Heart right ventricle (tissue), 16 donors: ENCODE results near the gene CDK19. TPM values are rescaled to one million over a fixed set of nuclear protein-coding genes. Genes with fewer than 3 reads are reported as not detected.

Source experiments
- ATAC-seq, 8 donors: fragments of 200-7000 bp; cut with Tn5 transposase; one replicate each; pipeline ENCODE4 v1.9.1; 2020; ENCODE audit warnings: mild to moderate bottlenecking in 8 of 8, moderate library complexity in 8 of 8, moderate number of reproducible peaks in 1 of 8
- DNase-seq, 2 donors: peaks; one replicate each; pipeline ENCODE4 v3.0.0-alpha.2; 2020
- H3K27ac ChIP-seq, 10 donors: fragments of 200-600 bp; sonication (generic) in 2 of 10; one replicate each; pipeline versions ENCODE4 v1.5.0 to v1.8.0; 2020 to 2022; ENCODE audit warnings: mild to moderate bottlenecking in 3 of 10
- H3K27me3 ChIP-seq, 7 donors: fragments of 200-600 bp; one replicate each; pipeline ENCODE4 v1.8.0; 2021 to 2022; ENCODE audit warnings: mild to moderate bottlenecking in 2 of 7
- H3K36me3 ChIP-seq, 9 donors: fragments of 200-600 bp; sonication (generic) in 1 of 9; one replicate each; pipeline versions ENCODE4 v1.5.0 to v1.8.0; 2020 to 2022; ENCODE audit warnings: mild to moderate bottlenecking in 2 of 9
- H3K4me1 ChIP-seq, 9 donors: fragments of 200-600 bp; sonication (generic) in 1 of 9; one replicate each; pipeline versions ENCODE4 v1.5.0 to v1.8.0; 2020 to 2022; ENCODE audit warnings: mild to moderate bottlenecking in 4 of 9
- H3K4me3 ChIP-seq, 10 donors: fragments of 200-600 bp; sonication (generic) in 2 of 10; one replicate each; pipeline versions ENCODE4 v1.5.0 to v1.8.0; 2020 to 2022; ENCODE audit warnings: mild to moderate bottlenecking in 7 of 10, moderate library complexity in 2 of 10
- H3K9me3 ChIP-seq, 11 donors: fragments of 200-600 bp in 10 of 11; sonication (generic) in 2 of 11; one replicate each; pipeline versions ENCODE4 v1.5.0 to v1.8.0; 2013 to 2022; ENCODE audit warnings: mild to moderate bottlenecking in 2 of 11, control low read depth in 1 of 11, moderate library complexity in 1 of 11
- CTCF ChIP-seq, 9 donors: fragments of 200-600 bp; sonication (generic) in 2 of 9; IDR thresholded peaks; one replicate each; pipeline versions ENCODE4 v1.5.0 to v1.8.0; 2021 to 2022; ENCODE audit warnings: antibody characterized with exemption in 9 of 9, mild to moderate bottlenecking in 5 of 9, moderate library complexity in 1 of 9
- WGBS, 2 donors: extraction: QIAGEN DNeasy Blood & Tissue Kit; methylation state at CpG; one replicate each; pipeline ENCODE4 v1.1.7; 2013; ENCODE audit warnings: inconsistent platforms in 1 of 2; 5-methylcytosine and 5-hydroxymethylcytosine counted together
- intact Hi-C, 10 donors: fragments of 100-400 bp; cut with DNase I; formaldehyde crosslinking; loops; one replicate each; pipeline versions ENCODE4 v1.11.1 to v1.14.2; 2022
- polyA plus RNA-seq, 2 donors: library from polyadenylated mRNA; stranded (reverse); fragments of 200-250 nt; gene quantifications; one replicate each; pipeline ENCODE4 v1.2.3, GENCODE V29; 2013
- total RNA-seq, 10 donors: library from RNA; stranded (reverse); fragmentation: NEBNext Ultra II Directional in 3 of 10; extraction: Animal tissue kit (Norgen Biotek cat#: 25700) in 3 of 10; gene quantifications; one replicate each; pipeline versions ENCODE4 v1.2.1 to v1.2.4, GENCODE V29; 2021 to 2023
- donor health status: Arrhythmogenic right ventricular cardiomyopathy.
- donor health status: ischemic (EF 13 %, LVEDD 7.1; RV severe dilation, severe dysfunction).
- donor health status: healthy with polysubstance abuse.
- donor health status: DM: no; HTN: yes; CAD: no.
- donor health status: DM: no; HTN: no; CAD: no.
- donor health status: ischemic (EF 25% LVEDD 6.9; RV normal size, moderate dysfunction).
- donor health status: ischemic (EF 25% LVEDD 5.7; RV mildly dilated, moderate dysfunction).
- donor health status: healthy.
- donor health status: DM: yes; HTN: yes; CAD: no.
- donor health status: Ischemic cardiomyopathy.
- donor health status: ischemic (EF 35%, LVEDD 5.7; RV mildly dilated, moderate dysfunction).
- donor health status: nonischemic (EF 11% LVEDD 7.7; RV severe dilation, severe dysfunction).
- donor health status: DM: yes; HTN: yes; CAD: no.
- donor health status: PGD.
- donor health status: ischemic (EF 29% LVEDD 5.4; RV normal size, mild dysfunction).
- donor health status: nonischemic (EF 23%, LVEDD 6.1; RV moderate dilation, normal function).

The CDK19 gene
- total and polyA plus RNA-seq, 12 donors = 3.9 to 13.0 (median 8.4) TPM

GRCh38 chr6:110620065-110620464 is 195.2 kb downstream of the CDK19 start:
- no peaks in the 10 kb centered on the region for H3K9me3 ChIP-seq
- TF ChIP-seq CTCF (IDR thresholded peaks at IDR 0.05) = no peak
- H3K4me3 ChIP-seq = no peak overlapping the region
- H3K27ac ChIP-seq = peak overlapping the region in 1 of 10 donors; percentile 18
- ATAC-seq = no peak
- H3K36me3 ChIP-seq = peaks cover 0 to 52% (median 8%) of the 10 kb centered on the region in 9 donors
- peaks cover 0 to 30% (median 18%) of the 10 kb centered on the region in 9 donors for H3K4me1 ChIP-seq
- WGBS, 2 donors = 48 to 51% methylated on average over 1 of the region's 1 CpG
- intact Hi-C loops = no loop called here
- H3K27me3 ChIP-seq = no peaks in the 10 kb centered on the region
- no peak for DNase-seq

GRCh38 chr6:110619275-110619908 is 195.9 kb downstream of the CDK19 start:
- Histone ChIP-seq H3K4me3 (no peak overlapping the region), H3K27me3 (no peaks in the 10 kb centered on the region), H3K9me3 (no peaks in the 10 kb centered on the region), H3K27ac (peak overlapping the region in 2 of 10 donors; percentile 18 to 24), H3K4me1 (peaks cover 0 to 30% (median 22%) of the 10 kb centered on the region in 9 donors), H3K36me3 (peaks cover 0 to 56% (median 8%) of the 10 kb centered on the region in 9 donors)
- no peak for TF ChIP-seq CTCF (IDR thresholded peaks at IDR 0.05)
- 70 to 79% methylated on average over 2 of the region's 2 CpGs for WGBS, 2 donors
- DNase-seq (no peak), ATAC-seq (no peak)
- intact Hi-C loops = no loop called here

- Histone ChIP-seq H3K36me3 (peaks cover 0 to 63% (median 8%) of the 10 kb centered on the region in 9 donors), H3K9me3 (no peaks in the 10 kb centered on the region), H3K27me3 (no peaks in the 10 kb centered on the region), H3K4me3 (no peak overlapping the region), H3K4me1 (peaks cover 0 to 30% (median 23%) of the 10 kb centered on the region in 9 donors), H3K27ac (peak overlapping the region in 3 of 10 donors; percentile 18 to 51 (median 24))
- TF ChIP-seq CTCF (IDR thresholded peaks at IDR 0.05) = peak in 6 of 9 donors; percentile 20 to 50 (median 38)
- ATAC-seq (peak in 6 of 8 donors; percentile 17 to 68 (median 53)), DNase-seq (no peak)
- intact Hi-C loops = no loop called here
- WGBS, 2 donors = 45% methylated on average over 3 of the region's 3 CpGs
Observed at GRCh38 chr6:110618591-110619267, 196.5 kb downstream of the CDK19 start.

GRCh38 chr6:110617057-110617456 is 198.2 kb downstream of the CDK19 start:
- Histone ChIP-seq H3K4me3 (no peak overlapping the region), H3K36me3 (peaks cover 0 to 66% (median 8%) of the 10 kb centered on the region in 9 donors), H3K4me1 (peaks cover 0 to 30% (median 18%) of the 10 kb centered on the region in 9 donors), H3K27ac (peak overlapping the region in 1 of 10 donors; percentile 36), H3K9me3 (no peaks in the 10 kb centered on the region), H3K27me3 (no peaks in the 10 kb centered on the region)
- intact Hi-C loops = no loop called here
- no peak for ATAC-seq
- TF ChIP-seq CTCF (IDR thresholded peaks at IDR 0.05) = no peak
- WGBS, 2 donors = 82 to 88% methylated on average over 1 of the region's 1 CpG
- DNase-seq = no peak
